Measurements from ENCODE around the gene TBCK.

Gene TBCK

GRCh38 chr4:106195435-106195950, 120.5 kb downstream of the TBCK start:
- H3K9ac ChIP-seq (ENCODE audit: low read depth, low read length, poor library complexity, severe bottlenecking): no peak overlapping the region
- no peak for TF ChIP-seq CTCF (conservative IDR thresholded peaks at IDR 0.05; ENCODE audit: low read length)
- TF ChIP-seq EZH2phosphoT487 (IDR thresholded peaks at IDR 0.05; ENCODE audit: borderline replicate concordance): no peak
- no peak overlapping the region for H3K4me3 ChIP-seq (ENCODE audit: low read length, poor library complexity, severe bottlenecking)
- H2AFZ ChIP-seq (ENCODE audit: low read length): no peak overlapping the region
- H3K9me2 ChIP-seq (replicated peaks; ENCODE audit: low read depth, low read length): no peaks in the 10 kb centered on the region
- H3K4me2 ChIP-seq (ENCODE audit: low read depth, low read length, poor library complexity, severe bottlenecking): no peak overlapping the region
- H3K79me2 ChIP-seq (ENCODE audit: insufficient read depth, low read length): no peaks in the 10 kb centered on the region
- H3F3A ChIP-seq (ENCODE audit: low read depth): no peaks in the 10 kb centered on the region
- no peaks in the 10 kb centered on the region for H3K27me3 ChIP-seq (ENCODE audit: insufficient read depth, low read length, poor library complexity, severe bottlenecking)
- no peaks in the 10 kb centered on the region for H3K9me3 ChIP-seq (ENCODE audit: insufficient read depth, low read depth, low read length)
- H4K20me1 ChIP-seq (ENCODE audit: insufficient read depth, low read length, poor library complexity, severe bottlenecking): no peaks in the 10 kb centered on the region
- H3K36me3 ChIP-seq (ENCODE audit: insufficient read depth, low read length): no peaks in the 10 kb centered on the region; the same call in 1 of the 2 replicates
- H3K4me1 ChIP-seq (ENCODE audit: insufficient read depth, low read length, poor library complexity, severe bottlenecking): no peaks in the 10 kb centered on the region

- Histone ChIP-seq H3K27me3 (ENCODE audit: insufficient read depth, low read length, poor library complexity, severe bottlenecking) (no peaks in the 10 kb centered on the region), H3K9ac (ENCODE audit: low read depth, low read length, poor library complexity, severe bottlenecking) (no peak overlapping the region), H3K4me3 (ENCODE audit: low read length, poor library complexity, severe bottlenecking) (no peak overlapping the region), H2AFZ (ENCODE audit: low read length) (no peak overlapping the region), H3K79me2 (ENCODE audit: insufficient read depth, low read length) (no peaks in the 10 kb centered on the region), H3K4me2 (ENCODE audit: low read depth, low read length, poor library complexity, severe bottlenecking) (no peak overlapping the region), H3K9me3 (ENCODE audit: insufficient read depth, low read depth, low read length) (no peaks in the 10 kb centered on the region), H3K4me1 (ENCODE audit: insufficient read depth, low read length, poor library complexity, severe bottlenecking) (no peaks in the 10 kb centered on the region), H3K9me2 (replicated peaks; ENCODE audit: low read depth, low read length) (no peaks in the 10 kb centered on the region), H4K20me1 (ENCODE audit: insufficient read depth, low read length, poor library complexity, severe bottlenecking) (no peaks in the 10 kb centered on the region), H3F3A (ENCODE audit: low read depth) (no peaks in the 10 kb centered on the region), H3K36me3 (ENCODE audit: insufficient read depth, low read length) (no peaks in the 10 kb centered on the region; the same call in 1 of the 2 replicates)
- TF ChIP-seq CTCF (conservative IDR thresholded peaks at IDR 0.05; ENCODE audit: low read length) (no peak), EZH2phosphoT487 (IDR thresholded peaks at IDR 0.05; ENCODE audit: borderline replicate concordance) (no peak)
Measured at GRCh38 chr4:106194801-106195200, 121.2 kb downstream of the TBCK start.

- no peaks in the 10 kb centered on the region for H3K27me3 ChIP-seq (ENCODE audit: insufficient read depth, low read length, poor library complexity, severe bottlenecking)
- H3K9me2 ChIP-seq (replicated peaks; ENCODE audit: low read depth, low read length): no peaks in the 10 kb centered on the region
- H4K20me1 ChIP-seq (ENCODE audit: insufficient read depth, low read length, poor library complexity, severe bottlenecking): no peaks in the 10 kb centered on the region
- no peaks in the 10 kb centered on the region for H3K4me1 ChIP-seq (ENCODE audit: insufficient read depth, low read length, poor library complexity, severe bottlenecking)
- H3K9ac ChIP-seq (ENCODE audit: low read depth, low read length, poor library complexity, severe bottlenecking): no peak overlapping the region
- H3K4me2 ChIP-seq (ENCODE audit: low read depth, low read length, poor library complexity, severe bottlenecking): no peak overlapping the region
- TF ChIP-seq CTCF (conservative IDR thresholded peaks at IDR 0.05; ENCODE audit: low read length) (no peak), EZH2phosphoT487 (IDR thresholded peaks at IDR 0.05; ENCODE audit: borderline replicate concordance) (no peak)
- H3K36me3 ChIP-seq (ENCODE audit: insufficient read depth, low read length): no peaks in the 10 kb centered on the region; the same call in 1 of the 2 replicates
- no peak overlapping the region for H3K4me3 ChIP-seq (ENCODE audit: low read length, poor library complexity, severe bottlenecking)
- H2AFZ ChIP-seq (ENCODE audit: low read length): no peak overlapping the region
- no peaks in the 10 kb centered on the region for H3F3A ChIP-seq (ENCODE audit: low read depth)
- H3K79me2 ChIP-seq (ENCODE audit: insufficient read depth, low read length): no peaks in the 10 kb centered on the region
- no peaks in the 10 kb centered on the region for H3K9me3 ChIP-seq (ENCODE audit: insufficient read depth, low read depth, low read length)
Measured at GRCh38 chr4:106192131-106192530, 123.9 kb downstream of the TBCK start.

Data from Loucy (cell line).